ENCODE data around the gene DNAH7.

DNA sequence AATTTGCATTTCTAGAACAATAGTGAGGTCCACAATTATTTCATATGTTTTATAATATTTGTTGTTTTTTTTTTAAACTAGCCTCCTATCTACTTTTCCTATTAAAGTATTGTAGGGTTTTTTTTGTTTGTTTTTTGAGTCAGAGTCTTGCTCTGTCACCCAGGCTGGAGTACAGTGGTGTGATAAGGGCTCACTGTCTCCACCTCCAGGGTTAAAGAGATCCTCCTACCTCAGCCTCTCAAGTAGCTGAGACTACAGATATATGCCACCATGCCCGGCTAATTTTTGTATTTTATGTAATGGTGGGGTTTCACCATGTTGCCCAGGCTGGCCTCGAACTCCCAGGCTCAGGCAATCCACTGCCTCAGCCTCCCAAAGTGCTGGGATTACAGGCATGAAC is 289.1 kb downstream of the DNAH7 start:
- TF ChIP-seq, protein P1, sequence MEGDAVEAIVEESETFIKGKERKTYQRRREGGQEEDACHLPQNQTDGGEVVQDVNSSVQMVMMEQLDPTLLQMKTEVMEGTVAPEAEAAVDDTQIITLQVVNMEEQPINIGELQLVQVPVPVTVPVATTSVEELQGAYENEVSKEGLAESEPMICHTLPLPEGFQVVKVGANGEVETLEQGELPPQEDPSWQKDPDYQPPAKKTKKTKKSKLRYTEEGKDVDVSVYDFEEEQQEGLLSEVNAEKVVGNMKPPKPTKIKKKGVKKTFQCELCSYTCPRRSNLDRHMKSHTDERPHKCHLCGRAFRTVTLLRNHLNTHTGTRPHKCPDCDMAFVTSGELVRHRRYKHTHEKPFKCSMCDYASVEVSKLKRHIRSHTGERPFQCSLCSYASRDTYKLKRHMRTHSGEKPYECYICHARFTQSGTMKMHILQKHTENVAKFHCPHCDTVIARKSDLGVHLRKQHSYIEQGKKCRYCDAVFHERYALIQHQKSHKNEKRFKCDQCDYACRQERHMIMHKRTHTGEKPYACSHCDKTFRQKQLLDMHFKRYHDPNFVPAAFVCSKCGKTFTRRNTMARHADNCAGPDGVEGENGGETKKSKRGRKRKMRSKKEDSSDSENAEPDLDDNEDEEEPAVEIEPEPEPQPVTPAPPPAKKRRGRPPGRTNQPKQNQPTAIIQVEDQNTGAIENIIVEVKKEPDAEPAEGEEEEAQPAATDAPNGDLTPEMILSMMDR (optimal IDR thresholded peaks at IDR 0.05 in 1 of 3, IDR thresholded peaks at IDR 0.05 in 1 of 3, conservative IDR thresholded peaks at IDR 0.05 in 1 of 3; ENCODE audit: extremely low read depth in 1 of 3, insufficient read depth in 2 of 3, low read length in 3 of 3): no peak
- no peak for TF ChIP-seq EZH2 (IDR thresholded peaks at IDR 0.05; ENCODE audit: low read length)
